Mammary epithelial cell (primary cell): ENCODE measurements around the gene ZC3H4.

Source experiments
- CTCF ChIP-seq, 2 donors: IDR thresholded peaks in 1 of 2; conservative IDR thresholded peaks in 1 of 2; 2 replicates each; pipeline ENCODE4 v1.5.1; 2011 to 2012; ENCODE audit warnings: inconsistent platforms in 2 of 2, low read length in 2 of 2, mild to moderate bottlenecking in 2 of 2, control low read depth in 1 of 2, low read depth in 1 of 2; ENCODE audit not compliant: insufficient read depth in 1 of 2; ENCODE audit errors: extremely low read depth in 1 of 2
- EZH2 ChIP-seq: IDR thresholded peaks from 2 replicates; pipeline ENCODE4 v1.6.1; 2012; ENCODE audit warnings: low read length, inconsistent platforms, borderline replicate concordance

- TF ChIP-seq CTCF (conservative IDR thresholded peaks at IDR 0.05 in 1 of 2, IDR thresholded peaks at IDR 0.05 in 1 of 2; ENCODE audit: extremely low read depth in 1 of 2, insufficient read depth in 1 of 2, low read depth in 1 of 2, low read length in 2 of 2), result no peak
- TF ChIP-seq EZH2, result no peak
These were observed 75.8 kb downstream of the ZC3H4 start for GRCh38 chr19:47037766-47038165.
